Measurements from ENCODE around the gene TCF7L1. TPM values are rescaled to one million over a fixed set of nuclear protein-coding genes. Genes with fewer than 3 reads are reported as not detected.

TCF7L1 gene
- total RNA-seq, 1 donor from 2014 or later, result 0.53 TPM

DNA sequence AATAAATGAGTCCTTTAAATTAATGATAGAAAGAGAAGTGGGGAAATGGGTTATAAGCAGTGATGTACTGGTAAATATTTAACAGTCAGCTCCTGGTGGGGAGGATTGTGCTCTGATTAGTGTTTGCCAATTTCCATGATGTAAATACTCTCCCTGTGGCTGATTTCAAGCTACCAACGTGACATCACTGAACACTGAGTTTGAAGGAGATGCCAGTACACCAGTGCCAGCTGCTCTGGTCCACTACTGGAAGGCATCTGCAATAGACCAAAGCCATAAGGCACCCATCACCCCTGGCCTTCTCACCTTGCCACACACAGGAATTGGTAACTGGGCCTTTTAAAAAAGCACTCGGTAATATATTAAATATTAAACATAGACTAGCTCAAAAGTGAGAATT is 116.9 kb downstream of the TCF7L1 start:
- DNase-seq (ENCODE audit: low read depth), result peak; percentile 33

DNA sequence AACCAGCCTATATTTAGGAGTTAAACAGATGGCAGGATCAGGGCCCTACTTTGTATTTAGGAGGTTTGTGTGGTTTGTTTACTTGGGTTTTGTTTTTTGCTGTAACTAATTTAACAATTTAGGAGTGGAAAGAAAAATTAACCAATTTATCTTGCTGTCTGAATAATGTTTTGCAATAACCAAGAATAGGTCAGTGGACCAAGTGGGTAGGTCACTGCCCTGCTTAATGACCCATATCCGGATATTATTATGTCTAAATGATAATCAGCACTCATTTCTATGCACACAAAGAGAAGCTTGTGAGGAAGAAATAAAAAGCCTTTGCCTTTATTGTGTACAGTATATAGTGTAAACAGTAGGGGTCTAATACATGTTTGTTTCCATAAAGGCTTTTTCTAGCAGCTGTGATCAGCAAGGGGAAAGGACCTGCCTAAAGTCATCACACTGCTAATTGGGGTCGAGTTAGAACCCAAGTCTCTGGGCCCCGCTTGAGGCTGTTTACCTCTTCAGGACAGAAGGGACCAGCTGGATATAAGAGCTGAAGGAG is 118.0 kb downstream of the TCF7L1 start:
- no peak for DNase-seq (ENCODE audit: low read depth)

- no peak for DNase-seq (ENCODE audit: low read depth)
These were observed 120.7 kb downstream of the TCF7L1 start for GRCh38 chr2:85253890-85254289.

- no peak for DNase-seq (ENCODE audit: low read depth)
These were observed 121.5 kb downstream of the TCF7L1 start for GRCh38 chr2:85254540-85255300.

- no peak for DNase-seq (ENCODE audit: low read depth)
These were observed 122.2 kb downstream of the TCF7L1 start for GRCh38 chr2:85255456-85255812.

DNA sequence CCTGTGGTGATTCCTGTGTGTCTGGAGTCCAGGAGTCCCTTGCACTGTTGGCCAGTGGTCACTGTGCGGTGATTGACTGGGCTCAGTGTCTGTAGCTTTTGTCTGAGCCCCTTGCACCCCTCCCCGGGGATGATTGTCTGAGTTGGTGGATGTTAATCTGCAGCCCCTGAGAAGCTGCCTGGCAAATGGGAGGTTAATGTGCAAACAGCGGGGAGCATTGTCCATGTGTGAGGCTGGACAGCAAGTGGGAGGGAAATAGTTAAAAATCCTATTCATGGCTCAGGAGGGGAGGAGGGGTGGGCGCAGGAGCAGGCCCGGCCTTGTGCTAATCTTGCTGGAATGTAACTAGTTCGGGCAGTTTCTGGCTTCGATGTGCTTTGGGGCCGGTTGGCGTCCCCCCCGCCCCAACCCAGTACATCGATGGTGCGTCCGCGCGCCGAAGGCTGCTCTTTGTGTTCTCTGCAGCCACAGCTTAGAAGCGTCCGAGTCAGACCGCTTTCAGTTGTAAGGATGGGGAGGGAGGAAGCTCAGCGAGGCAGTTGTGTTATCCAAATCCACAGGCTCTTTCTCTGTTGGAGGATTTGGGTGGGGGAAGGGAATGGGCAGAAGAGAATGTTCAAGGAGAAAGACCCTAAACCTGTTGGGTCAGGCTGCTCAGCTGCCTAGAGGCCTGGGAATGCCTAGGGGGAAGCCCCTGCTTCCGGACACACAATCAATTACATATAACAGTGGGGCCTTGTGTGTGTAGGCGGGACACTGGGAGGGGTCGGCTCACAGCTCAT is 122.8 kb downstream of the TCF7L1 start:
- no peak for DNase-seq (ENCODE audit: low read depth)

- no peak for DNase-seq (ENCODE audit: low read depth)
These were observed 124.3 kb downstream of the TCF7L1 start for GRCh38 chr2:85257359-85257969.

DNA sequence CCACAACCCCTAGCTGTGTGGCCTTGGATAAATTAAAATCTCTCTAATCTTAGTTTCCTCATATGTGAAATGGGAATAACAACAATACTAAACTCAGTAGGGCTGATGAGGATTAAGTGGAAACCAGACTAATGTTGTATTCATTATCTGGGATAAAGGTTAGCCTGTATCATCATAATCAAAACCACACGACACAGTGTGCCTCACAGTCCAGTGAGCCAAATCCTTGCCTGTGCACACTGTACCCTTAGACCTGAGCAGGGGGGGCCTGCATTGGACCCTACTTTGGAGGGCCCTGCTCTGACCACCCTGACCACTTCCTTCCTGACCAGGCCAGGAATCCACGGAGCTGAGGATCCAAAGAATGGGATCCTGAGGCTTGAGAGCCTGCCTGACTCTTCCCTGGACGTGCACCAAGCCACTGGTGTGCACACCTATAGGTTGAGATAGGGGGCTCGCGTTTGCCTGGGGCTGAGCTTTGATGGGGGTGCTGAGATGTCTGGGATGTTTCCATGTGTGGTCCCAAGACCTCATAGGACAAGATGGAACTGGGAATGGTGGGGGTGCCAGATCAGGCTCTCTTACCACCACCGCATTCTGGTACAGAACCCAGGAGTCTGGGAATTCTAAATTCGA is 124.9 kb downstream of the TCF7L1 start:
- no peak for DNase-seq (ENCODE audit: low read depth)

GRCh38 chr2:85259101-85259590 is 126.0 kb downstream of the TCF7L1 start:
- DNase-seq (ENCODE audit: low read depth), result no peak

DNA sequence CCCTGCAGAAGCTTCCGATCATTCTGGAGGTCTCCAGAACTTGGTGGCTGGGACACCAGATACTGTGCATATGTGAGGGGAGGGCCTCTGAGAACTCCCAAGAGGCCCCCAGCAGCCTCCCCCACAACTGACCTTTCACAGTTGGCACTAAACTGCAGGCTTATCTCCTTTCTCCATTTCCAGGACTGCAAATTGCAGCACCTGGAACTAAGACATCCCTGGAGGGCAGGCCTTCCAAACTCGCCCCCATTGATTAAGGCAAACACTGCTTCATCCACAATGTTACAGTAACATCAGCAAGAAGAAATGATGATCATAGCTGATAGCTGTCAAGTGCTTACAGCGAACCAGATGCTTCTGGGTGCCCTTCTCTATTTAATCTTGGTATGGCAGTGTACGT is 126.7 kb downstream of the TCF7L1 start:
- DNase-seq (ENCODE audit: low read depth), result no peak

DNA sequence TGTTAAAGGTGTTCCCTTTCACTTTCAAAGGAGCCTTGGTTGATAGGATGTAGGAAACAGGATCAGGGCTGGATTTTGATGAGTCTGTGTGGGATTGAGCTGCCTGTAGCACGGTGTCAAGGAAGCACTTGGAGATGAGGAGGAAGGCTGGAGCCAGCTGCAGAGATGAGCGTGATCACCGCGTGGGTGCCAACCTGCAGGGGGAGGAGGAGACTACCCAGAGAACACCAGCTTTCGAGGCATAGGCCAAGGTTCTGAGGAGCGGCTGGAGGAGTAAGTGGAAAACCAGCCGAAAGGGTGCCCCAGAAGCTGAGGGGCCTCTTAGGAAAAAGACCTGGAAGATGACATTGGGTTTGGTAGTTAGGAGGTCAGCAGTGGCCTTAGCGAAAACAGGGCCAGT is 130.4 kb downstream of the TCF7L1 start:
- no peak for DNase-seq (ENCODE audit: low read depth)

GRCh38 chr2:85264471-85264870 is 131.3 kb downstream of the TCF7L1 start:
- peak; percentile 54 for DNase-seq (ENCODE audit: low read depth)

- no peak for DNase-seq (ENCODE audit: low read depth)
These were observed 132.1 kb downstream of the TCF7L1 start for GRCh38 chr2:85265304-85265703.

DNA sequence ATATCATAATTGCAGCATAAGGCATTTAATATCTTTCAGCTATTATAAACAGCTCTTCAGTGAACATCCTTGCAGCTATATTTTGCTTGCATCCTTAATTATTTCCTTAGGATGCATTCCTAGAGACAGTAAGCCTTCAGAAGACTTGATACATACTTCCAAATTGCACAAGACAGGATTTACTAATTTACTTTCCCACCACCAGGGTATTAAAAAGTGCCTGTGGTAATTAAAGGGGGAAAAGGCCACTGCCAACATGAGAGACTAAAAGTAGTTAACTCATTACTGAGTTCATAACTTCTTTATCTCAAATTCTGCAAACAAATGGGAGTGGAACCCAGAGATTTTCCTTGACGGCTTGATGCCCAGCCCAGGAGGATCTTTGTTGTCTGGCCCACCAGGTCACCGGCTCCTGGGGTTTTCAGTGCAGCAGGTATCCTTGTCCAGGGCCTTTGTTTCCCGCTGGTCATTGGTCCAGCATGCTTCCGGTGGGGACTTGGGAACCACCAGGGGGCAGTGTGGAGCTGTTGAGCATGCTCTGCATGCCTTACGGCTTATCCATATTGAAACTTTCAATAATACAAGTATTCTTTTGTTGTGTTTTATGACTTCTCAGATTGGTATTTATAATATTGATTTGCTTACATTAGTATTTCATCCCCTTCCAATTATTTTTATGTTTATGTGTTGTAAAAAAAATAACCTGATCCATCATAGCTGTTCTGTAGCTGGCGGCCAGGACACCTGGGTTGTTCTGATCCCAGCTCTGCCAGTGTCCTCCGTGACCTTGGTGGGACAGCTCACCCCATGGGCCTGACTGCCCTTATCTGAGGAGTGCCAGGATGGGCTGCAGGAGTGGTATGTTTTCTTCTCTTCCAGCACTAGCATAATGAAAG is 133.2 kb downstream of the TCF7L1 start:
- DNase-seq (ENCODE audit: low read depth), result peak; percentile 57

- no peak for DNase-seq (ENCODE audit: low read depth)
These were observed 136.8 kb downstream of the TCF7L1 start for GRCh38 chr2:85269959-85270358.

GRCh38 chr2:85272357-85272756 is 139.2 kb downstream of the TCF7L1 start:
- no peak for DNase-seq (ENCODE audit: low read depth)

- DNase-seq (ENCODE audit: low read depth), result peak; percentile 88
These were observed 140.8 kb downstream of the TCF7L1 start for GRCh38 chr2:85273738-85274731.

GRCh38 chr2:85275984-85276540 is 142.9 kb downstream of the TCF7L1 start:
- DNase-seq (ENCODE audit: low read depth), result no peak

Measured in myocyte (in vitro differentiated cells).